ENCODE data around the gene SUN1.

GRCh38 chr7:798921-799470 is 33.3 kb upstream of the SUN1 start:
- TF ChIP-seq, protein P1, sequence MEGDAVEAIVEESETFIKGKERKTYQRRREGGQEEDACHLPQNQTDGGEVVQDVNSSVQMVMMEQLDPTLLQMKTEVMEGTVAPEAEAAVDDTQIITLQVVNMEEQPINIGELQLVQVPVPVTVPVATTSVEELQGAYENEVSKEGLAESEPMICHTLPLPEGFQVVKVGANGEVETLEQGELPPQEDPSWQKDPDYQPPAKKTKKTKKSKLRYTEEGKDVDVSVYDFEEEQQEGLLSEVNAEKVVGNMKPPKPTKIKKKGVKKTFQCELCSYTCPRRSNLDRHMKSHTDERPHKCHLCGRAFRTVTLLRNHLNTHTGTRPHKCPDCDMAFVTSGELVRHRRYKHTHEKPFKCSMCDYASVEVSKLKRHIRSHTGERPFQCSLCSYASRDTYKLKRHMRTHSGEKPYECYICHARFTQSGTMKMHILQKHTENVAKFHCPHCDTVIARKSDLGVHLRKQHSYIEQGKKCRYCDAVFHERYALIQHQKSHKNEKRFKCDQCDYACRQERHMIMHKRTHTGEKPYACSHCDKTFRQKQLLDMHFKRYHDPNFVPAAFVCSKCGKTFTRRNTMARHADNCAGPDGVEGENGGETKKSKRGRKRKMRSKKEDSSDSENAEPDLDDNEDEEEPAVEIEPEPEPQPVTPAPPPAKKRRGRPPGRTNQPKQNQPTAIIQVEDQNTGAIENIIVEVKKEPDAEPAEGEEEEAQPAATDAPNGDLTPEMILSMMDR (IDR thresholded peaks at IDR 0.05; ENCODE audit: extremely low read depth in 1 of 2, insufficient read depth in 1 of 2, low read depth in 1 of 2, low read length in 2 of 2) = no peak
- no peak for TF ChIP-seq POLR2A (IDR thresholded peaks at IDR 0.05; ENCODE audit: low read depth, low read length)
- no peak for TF ChIP-seq EZH2 (IDR thresholded peaks at IDR 0.05; ENCODE audit: borderline replicate concordance, low read depth, low read length, severe bottlenecking)
- TF ChIP-seq POLR2AphosphoS5 (IDR thresholded peaks at IDR 0.05; ENCODE audit: insufficient read depth, low read depth, low read length) = no peak
- no peak for TF ChIP-seq FOS (IDR thresholded peaks at IDR 0.05; ENCODE audit: borderline replicate concordance, insufficient read depth, low read length)
- TF ChIP-seq, protein P2, sequence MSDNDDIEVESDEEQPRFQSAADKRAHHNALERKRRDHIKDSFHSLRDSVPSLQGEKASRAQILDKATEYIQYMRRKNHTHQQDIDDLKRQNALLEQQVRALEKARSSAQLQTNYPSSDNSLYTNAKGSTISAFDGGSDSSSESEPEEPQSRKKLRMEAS (IDR thresholded peaks at IDR 0.05; ENCODE audit: insufficient read depth, insufficient read length) = no peak
- TF ChIP-seq MYC (IDR thresholded peaks at IDR 0.05; ENCODE audit: low read depth, low read length) = no peak

All from endothelial cell of umbilical vein (primary cell).